Mesendoderm (in vitro differentiated cells): Measurements from ENCODE around the gene DHX8. TPM values are rescaled to one million over a fixed set of nuclear protein-coding genes. Genes with fewer than 3 reads are reported as not detected.

ENCODE experiments used
- DNase-seq: peaks from one replicate; pipeline ENCODE4 v3.0.0; 2013
- H2AK5ac ChIP-seq: 2 replicates; pipeline ENCODE4 v1.6.1; 2013; ENCODE audit warnings: low read length, inconsistent platforms
- H2BK120ac ChIP-seq: 2 replicates; pipeline ENCODE4 v1.6.1; 2013; ENCODE audit warnings: low read depth, mild to moderate bottlenecking, low read length, moderate library complexity, mixed read lengths
- H2BK15ac ChIP-seq: replicated peaks from 2 replicates; pipeline ENCODE4 v1.6.1; 2013; ENCODE audit warnings: low read depth, mild to moderate bottlenecking, moderate library complexity
- H2BK5ac ChIP-seq: 2 replicates; pipeline ENCODE4 v1.6.1; 2013; ENCODE audit warnings: low read length, inconsistent platforms
- H3K18ac ChIP-seq: 2 replicates; pipeline ENCODE4 v1.6.1; 2013; ENCODE audit warnings: mild to moderate bottlenecking, low read length, mixed read lengths
- H3K23ac ChIP-seq: one replicate; pipeline ENCODE4 v1.6.1; 2013; ENCODE audit warnings: low read length
- H3K27ac ChIP-seq: 2 replicates; pipeline ENCODE4 v1.5.1; 2013; ENCODE audit warnings: low read depth, mild to moderate bottlenecking, inconsistent platforms, low read length, moderate library complexity
- H3K27me3 ChIP-seq: 2 replicates; pipeline ENCODE4 v1.6.1; 2013; ENCODE audit warnings: low read length, control low read depth, mild to moderate bottlenecking, inconsistent platforms; ENCODE audit not compliant: insufficient read depth, poor library complexity
- H3K36me3 ChIP-seq: 2 replicates; pipeline ENCODE4 v1.6.1; 2013; ENCODE audit warnings: low read length, inconsistent platforms; ENCODE audit not compliant: control insufficient read depth, insufficient read depth
- H3K4ac ChIP-seq: one replicate; pipeline ENCODE4 v1.6.1; 2013; ENCODE audit warnings: low read depth, mild to moderate bottlenecking, low read length, moderate library complexity
- H3K4me1 ChIP-seq: 2 replicates; pipeline ENCODE4 v1.6.1; 2013; ENCODE audit warnings: low read depth, low read length, inconsistent platforms; ENCODE audit not compliant: control insufficient read depth
- H3K4me2 ChIP-seq: 2 replicates; pipeline ENCODE4 v1.6.1; 2013; ENCODE audit warnings: low read length
- H3K4me3 ChIP-seq: 2 replicates; pipeline ENCODE4 v1.5.1; 2013; ENCODE audit warnings: mild to moderate bottlenecking, low read length
- H3K56ac ChIP-seq: one replicate; pipeline ENCODE4 v1.6.1; 2013; ENCODE audit warnings: low read length
- H3K79me1 ChIP-seq: 2 replicates; pipeline ENCODE4 v1.6.1; 2013; ENCODE audit warnings: low read length, inconsistent platforms
- H3K79me2 ChIP-seq: 2 replicates; pipeline ENCODE4 v1.6.1; 2013; ENCODE audit warnings: mild to moderate bottlenecking, low read length; ENCODE audit not compliant: control insufficient read depth, insufficient read depth
- H3K9ac ChIP-seq: 2 replicates; pipeline ENCODE4 v1.6.1; 2013; ENCODE audit warnings: low read length, inconsistent platforms
- H4K5ac ChIP-seq: one replicate; pipeline ENCODE4 v1.6.1; 2013; ENCODE audit warnings: low read length
- H4K8ac ChIP-seq: one replicate; pipeline ENCODE4 v1.6.1; 2013; ENCODE audit warnings: low read depth, mild to moderate bottlenecking, control low read depth, low read length, moderate library complexity
- WGBS: extraction: QIAGEN DNeasy Blood & Tissue Kit; methylation state at CpG from one replicate; pipeline ENCODE4 v1.1.7; 2013; ENCODE audit warnings: low lambda C conversion rate, missing lambda C conversion rate; ENCODE audit not compliant: insufficient coverage; ENCODE audit errors: extremely low coverage; 5-methylcytosine and 5-hydroxymethylcytosine counted together
- small RNA-seq: library from polyadenylated mRNA; stranded (forward); fragments of <200 nt; extraction: miRNeasy Mini kit (QIAGEN cat#:217004); gene quantifications from one replicate; pipeline ENCODE3, GENCODE V24; 2013; ENCODE audit not compliant: insufficient read depth

The DHX8 gene

DNA sequence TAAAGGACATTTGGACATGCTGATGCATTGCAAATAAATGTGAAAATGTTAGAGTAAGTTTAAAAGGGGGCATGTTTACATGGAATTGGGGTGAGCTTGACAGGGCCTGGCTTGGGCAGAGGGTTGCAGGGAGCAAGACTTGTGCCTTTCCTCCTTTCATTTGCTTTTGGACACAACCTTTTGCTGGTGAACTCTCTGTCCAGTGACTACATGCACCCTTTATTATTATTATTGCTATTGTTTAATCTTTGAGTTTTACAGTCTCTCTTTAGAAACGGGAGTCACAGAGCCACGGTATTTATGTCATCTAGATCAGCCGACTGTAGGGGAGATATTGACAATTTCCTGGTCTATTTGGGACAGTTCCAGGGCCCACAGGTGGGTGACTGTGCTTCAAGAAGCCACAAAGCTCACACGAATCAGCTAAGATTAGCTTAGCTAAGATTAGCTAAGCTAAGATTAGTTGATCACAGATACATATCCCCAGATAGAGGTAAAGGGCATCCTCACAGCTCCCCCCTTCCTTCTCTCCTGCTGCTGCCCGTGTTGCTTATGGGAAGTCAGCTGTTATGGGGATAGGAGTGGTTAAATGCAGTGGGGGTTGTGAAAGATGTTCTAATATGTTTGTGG lies 91.2 kb downstream of the DHX8 start:
- Histone ChIP-seq H3K36me3 (no peaks in the 10 kb centered on the region), H4K8ac (no peak overlapping the region), H3K27ac (no peak overlapping the region), H3K79me1 (no peaks in the 10 kb centered on the region), H3K23ac (no peak overlapping the region), H3K9ac (no peak overlapping the region), H4K5ac (no peak overlapping the region), H2AK5ac (no peak overlapping the region), H3K4me1 (peaks cover 1% of the 10 kb centered on the region), H2BK120ac (no peak overlapping the region), H3K18ac (no peak overlapping the region), H3K4me3 (no peak overlapping the region), H3K56ac (no peak overlapping the region), H2BK15ac (no peak overlapping the region), H3K27me3 (no peaks in the 10 kb centered on the region), H3K79me2 (no peaks in the 10 kb centered on the region), H3K4me2 (no peak overlapping the region), H3K4ac (no peak overlapping the region), H2BK5ac (no peak overlapping the region)
- DNase-seq, result no peak
- no CpG with 5 or more reads among the region's 5 CpGs for WGBS

Small RNA genes within 50 kb of the gene (small RNA-seq; reads per million reads assigned to genes)
- gene RNU6-406P, result not detected
- gene RNU6-971P, result not detected
